ENCODE data around the gene CSPG4.

DNA sequence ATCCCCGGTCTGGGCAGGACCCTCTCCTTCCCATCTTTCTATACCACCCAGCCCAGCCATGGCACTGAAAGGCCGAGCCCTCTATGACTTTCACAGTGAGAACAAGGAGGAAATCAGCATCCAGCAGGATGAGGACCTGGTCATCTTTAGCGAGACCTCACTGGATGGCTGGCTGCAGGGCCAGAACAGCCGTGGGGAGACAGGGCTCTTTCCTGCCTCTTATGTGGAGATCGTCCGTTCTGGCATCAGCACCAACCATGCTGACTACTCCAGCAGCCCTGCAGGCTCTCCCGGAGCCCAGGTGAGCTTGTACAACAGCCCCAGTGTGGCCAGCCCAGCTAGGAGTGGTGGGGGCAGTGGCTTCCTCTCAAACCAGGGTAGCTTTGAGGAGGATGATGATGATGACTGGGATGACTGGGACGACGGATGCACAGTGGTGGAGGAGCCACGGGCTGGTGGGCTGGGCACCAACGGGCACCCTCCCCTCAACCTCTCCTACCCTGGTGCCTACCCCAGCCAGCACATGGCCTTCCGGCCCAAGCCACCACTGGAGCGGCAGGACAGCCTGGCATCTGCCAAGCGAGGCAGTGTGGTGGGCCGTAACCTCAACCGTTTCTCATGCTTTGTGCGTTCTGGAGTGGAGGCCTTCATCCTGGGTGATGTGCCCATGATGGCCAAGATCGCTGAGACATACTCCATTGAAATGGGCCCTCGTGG is 63.4 kb downstream of the CSPG4 start:
- no peak for TF ChIP-seq CTCF (IDR thresholded peaks at IDR 0.05)
- TF ChIP-seq EZH2 (IDR thresholded peaks at IDR 0.05): no peak
- TF ChIP-seq EZH2phosphoT487 (IDR thresholded peaks at IDR 0.05): no peak
